ENCODE data around the gene THOC3. TPM values are rescaled to one million over a fixed set of nuclear protein-coding genes. Genes with fewer than 3 reads are reported as not detected.
A peak's percentile ranks its signal among the peaks of the same experiment; 100 is the strongest.
"Not testable (repeated sequence)": the region's sequence is repeated elsewhere in the genome, so short reads cannot be mapped to it uniquely, and the experiment has no call there.

The THOC3 gene
- total RNA-seq, 2 donors from 2014 or later: 18.9 to 26.0 TPM

DNA sequence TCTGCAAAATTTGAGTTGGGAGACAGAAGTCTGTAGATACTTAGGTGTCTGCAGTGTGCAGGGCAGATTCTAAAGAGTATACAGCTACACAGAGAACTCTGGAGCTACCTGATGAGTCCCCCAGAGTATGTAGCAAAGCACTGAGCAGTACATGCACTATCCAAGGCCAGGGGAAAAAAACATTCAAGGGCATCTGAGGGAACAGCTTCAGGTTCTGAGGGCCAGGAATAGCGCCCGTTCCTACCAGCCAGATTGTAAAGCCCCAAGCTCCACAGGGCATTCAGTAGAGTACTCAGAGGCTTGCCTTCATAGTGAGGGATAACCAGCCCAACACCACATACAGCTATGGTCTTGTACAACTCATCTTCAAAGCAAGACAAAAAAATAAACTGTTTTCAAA lies 27.5 kb downstream of the THOC3 start:
- H3K36me3 ChIP-seq (replicated peaks in 1 of 2; ENCODE audit: insufficient read depth in 1 of 2, low read depth in 2 of 2); H3K27me3 ChIP-seq; H3K27ac ChIP-seq; H3K4me3 ChIP-seq; intact Hi-C loops (cut with DNase I); H3K4me1 ChIP-seq; H3K9me3 ChIP-seq: not testable (repeated sequence)
- peak in 3 of 4 donors; percentile 35 to 68 (median 59) for DNase-seq
- ATAC-seq: peak; percentile 86
- WGBS, 2 donors: 52 to 100% methylated on average over 1 to 2 of the region's 2 CpGs

DNA sequence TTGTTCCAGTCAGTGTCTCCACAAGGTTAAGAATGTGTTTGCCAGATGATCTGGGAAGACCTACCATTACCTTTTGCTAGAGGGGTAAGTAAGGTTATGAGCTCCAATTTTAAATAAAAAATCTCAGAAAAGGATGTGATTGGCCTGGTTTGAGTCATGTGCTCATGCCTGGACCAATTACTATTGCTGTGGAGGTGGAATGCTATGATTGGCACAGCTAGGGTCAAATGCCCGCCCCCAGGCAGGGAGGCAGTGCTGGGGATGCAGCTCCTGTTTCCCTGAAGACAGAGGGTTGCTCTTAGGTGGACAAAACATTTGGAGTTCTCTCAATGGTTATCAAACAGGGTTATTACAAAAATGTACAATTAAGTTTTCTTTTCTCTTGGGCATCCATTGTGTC lies 29.6 kb downstream of the THOC3 start:
- DNase-seq; H3K27me3 ChIP-seq; ATAC-seq; H3K36me3 ChIP-seq (replicated peaks in 1 of 2; ENCODE audit: insufficient read depth in 1 of 2, low read depth in 2 of 2); H3K9me3 ChIP-seq; H3K4me1 ChIP-seq; H3K4me3 ChIP-seq; intact Hi-C loops (cut with DNase I); H3K27ac ChIP-seq: not testable (repeated sequence)
- WGBS, 2 donors: 89 to 100% methylated on average over 1 of the region's 1 CpG

DNA sequence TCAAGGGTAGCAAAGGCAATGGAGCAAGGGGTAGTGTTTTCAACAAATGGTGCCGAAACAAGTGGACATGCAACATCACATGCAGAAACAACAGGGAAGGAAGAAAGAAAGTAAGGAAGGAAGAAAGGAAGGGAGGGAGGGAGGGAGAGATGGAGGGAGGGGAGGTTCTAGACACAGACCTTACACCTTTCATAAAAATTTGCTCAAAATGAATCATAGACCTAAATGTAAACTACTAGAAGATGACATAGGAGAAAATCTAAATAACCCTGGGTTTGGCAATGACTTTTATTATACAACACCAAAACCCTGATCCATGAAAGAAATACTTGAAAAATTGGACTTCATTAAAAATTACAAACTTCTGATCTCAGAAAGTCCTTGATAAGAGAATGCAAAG lies 39.4 kb downstream of the THOC3 start:
- H3K27me3 ChIP-seq; H3K36me3 ChIP-seq (replicated peaks in 1 of 2; ENCODE audit: insufficient read depth in 1 of 2, low read depth in 2 of 2); ATAC-seq; H3K4me1 ChIP-seq; H3K9me3 ChIP-seq; intact Hi-C loops (cut with DNase I); DNase-seq; H3K27ac ChIP-seq; H3K4me3 ChIP-seq: not testable (repeated sequence)
- whole genome bisulfite sequencing, 2 donors: 80 to 100% methylated on average over 1 of the region's 1 CpG

DNA sequence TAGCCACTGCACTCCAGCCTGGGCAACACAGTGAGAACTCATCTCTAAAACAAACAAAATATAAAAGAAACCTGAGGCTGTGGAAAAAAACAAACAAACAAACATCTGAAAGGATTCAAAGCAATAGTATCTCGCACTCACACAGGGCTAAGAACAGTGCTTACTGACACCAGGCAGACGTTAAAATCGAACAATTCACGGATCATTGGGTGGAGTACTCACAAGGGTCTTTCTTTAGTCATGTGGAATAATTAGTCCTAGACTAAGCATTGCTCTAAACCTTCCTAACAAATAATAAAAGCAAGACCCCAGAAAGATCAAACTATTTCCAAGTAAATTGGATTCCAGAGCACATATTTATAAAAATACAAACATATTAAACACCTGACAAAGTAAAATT lies 43.0 kb downstream of the THOC3 start:
- ATAC-seq; H3K27me3 ChIP-seq; H3K4me3 ChIP-seq; DNase-seq; H3K4me1 ChIP-seq; H3K9me3 ChIP-seq; H3K36me3 ChIP-seq (replicated peaks in 1 of 2; ENCODE audit: insufficient read depth in 1 of 2, low read depth in 2 of 2); intact Hi-C loops (cut with DNase I); H3K27ac ChIP-seq: not testable (repeated sequence)
- WGBS, 2 donors: 93 to 97% methylated on average over 4 of the region's 4 CpGs

- no peak overlapping the region for H3K4me3 ChIP-seq
- 86 to 87% methylated on average over 3 of the region's 3 CpGs for WGBS, 2 donors
- ATAC-seq (no peak), DNase-seq (no peak)
- no peak overlapping the region for H3K27ac ChIP-seq
- TF ChIP-seq CTCF (IDR thresholded peaks at IDR 0.05) (no peak), POLR2A (IDR thresholded peaks at IDR 0.05) (no peak)
- H3K4me1 ChIP-seq: no peaks in the 10 kb centered on the region
- no peaks in the 10 kb centered on the region for H3K36me3 ChIP-seq (replicated peaks in 1 of 2; ENCODE audit: insufficient read depth in 1 of 2, low read depth in 2 of 2)
- no peaks in the 10 kb centered on the region for H3K9me3 ChIP-seq
- intact Hi-C loops (cut with DNase I): no loop called here
- no peaks in the 10 kb centered on the region for H3K27me3 ChIP-seq
Observed at GRCh38 chr5:175922192-175922885, 45.8 kb downstream of the THOC3 start.

DNA sequence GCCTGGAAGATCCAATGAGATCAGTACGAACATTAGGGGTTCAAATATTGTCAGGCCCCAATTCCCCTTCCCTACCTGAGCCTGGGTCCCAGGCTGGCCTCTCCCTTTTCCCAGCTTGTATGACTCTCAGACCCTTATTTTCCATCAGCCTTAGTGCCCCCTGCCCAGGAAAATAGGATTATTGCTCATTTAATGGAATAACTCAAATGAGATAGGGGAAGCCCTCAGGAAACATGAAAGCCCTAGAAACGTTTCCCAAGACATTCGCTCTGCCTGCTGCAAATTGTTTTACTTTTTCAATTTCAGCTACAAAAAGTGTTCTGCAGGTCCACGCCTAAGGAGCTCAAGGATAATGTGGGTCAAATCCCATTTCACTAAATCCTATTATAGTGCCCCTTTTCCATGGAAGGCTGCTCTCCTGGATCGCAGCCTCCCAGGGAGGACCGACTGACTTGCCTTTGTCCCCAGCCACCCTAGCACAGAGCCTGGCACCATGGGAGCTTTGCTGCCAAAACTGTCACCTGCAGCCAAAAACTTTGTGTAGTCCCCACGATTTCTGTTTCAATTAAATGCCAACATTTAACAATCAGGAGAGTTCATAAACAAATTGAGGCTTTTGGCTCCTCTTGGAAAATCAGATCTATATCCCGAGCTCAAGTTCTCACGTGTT lies 46.9 kb downstream of the THOC3 start:
- H3K9me3 ChIP-seq: no peaks in the 10 kb centered on the region
- TF ChIP-seq CTCF (IDR thresholded peaks at IDR 0.05) (no peak), POLR2A (IDR thresholded peaks at IDR 0.05) (no peak)
- no peaks in the 10 kb centered on the region for H3K27me3 ChIP-seq
- intact Hi-C loops (cut with DNase I): no loop called here
- ATAC-seq: no peak
- no peaks in the 10 kb centered on the region for H3K36me3 ChIP-seq (replicated peaks in 1 of 2; ENCODE audit: insufficient read depth in 1 of 2, low read depth in 2 of 2)
- H3K4me3 ChIP-seq: no peak overlapping the region
- no peaks in the 10 kb centered on the region for H3K4me1 ChIP-seq
- WGBS, 2 donors: 88 to 90% methylated on average over 9 of the region's 9 CpGs
- DNase-seq: no peak
- H3K27ac ChIP-seq: no peak overlapping the region
